K562 (cell line): Measurements from ENCODE around the gene PDE2A. TPM values are rescaled to one million over a fixed set of nuclear protein-coding genes. Genes with fewer than 3 reads are reported as not detected.
A peak's percentile ranks its signal among the peaks of the same experiment; 100 is the strongest.

Source experiments
- ATAC-seq: fragments of 200-7000 bp; cut with Tn5 transposase; 3 replicates; pipeline ENCODE4 v1.9.1; 2020; ENCODE audit warnings: moderate library complexity
- BruUV-seq: library from RNA; stranded (reverse); fragments of 400-500 nt; replicated peaks from 2 replicates; lab custom pipeline; 2021; lab: Mats Ljungman, UMichigan
- CTCF ChIA-PET: fragments of 300-600 bp; formaldehyde crosslinking; extraction: SDS; loops from one replicate; lab custom pipeline; 2021; ENCODE audit warnings: low intra/inter-chr PET ratio; lab: Yijun Ruan, JAX
- POLR2A ChIA-PET: fragments of 300-600, 350-650 bp; sonication (Branson Sonifier 250); formaldehyde crosslinking; extraction: SDS; loops from one replicate; lab custom pipeline; 2021; ENCODE audit warnings: antibody characterized with exemption, inconsistent platforms; lab: Yijun Ruan, JAX
- DNase-seq, 4 experiments: peaks; one replicate each; pipeline versions ENCODE4 v3.0.0 to v3.0.0-alpha.2; 2011 to 2018; ENCODE audit warnings: low spot score in 3 of 4, mixed read lengths in 3 of 4; ENCODE audit errors: extremely low read depth in 1 of 4
- FAIRE-seq: peaks from 2 replicates; lab custom pipeline; 2011; peaks lifted over from hg19 to GRCh38; lab: Jason Lieb, UNC
- H2AFZ ChIP-seq: 2 replicates; pipeline ENCODE4 v1.6.0; 2011; ENCODE audit warnings: low read depth, low read length, control low read depth, inconsistent platforms
- H3K27ac ChIP-seq: fragments of 200-600 bp; 3 replicates; pipeline ENCODE4 v1.8.0; 2011; ENCODE audit warnings: low read depth, mild to moderate bottlenecking, control low read depth, inconsistent platforms, low read length, moderate library complexity, mixed read lengths; ENCODE audit errors: extremely low read depth
- H3K27me3 ChIP-seq, 2 experiments: fragments of 300-600 bp in 1 of 2; 2 replicates in 1 of 2; 3 replicates in 1 of 2; pipeline versions ENCODE4 v1.6.0 to v1.8.0; 2011; ENCODE audit warnings: inconsistent platforms in 2 of 2, low read length in 2 of 2, mild to moderate bottlenecking in 1 of 2, mixed read lengths in 1 of 2, moderate library complexity in 1 of 2; ENCODE audit not compliant: control insufficient read depth in 2 of 2, insufficient read depth in 2 of 2
- H3K36me3 ChIP-seq: fragments of 300-600 bp; 3 replicates; pipeline ENCODE4 v1.8.0; 2011; ENCODE audit warnings: mild to moderate bottlenecking, low read length, inconsistent platforms; ENCODE audit not compliant: control insufficient read depth, insufficient read depth
- H3K4me1 ChIP-seq, 2 experiments: fragments of 200-600 bp in 1 of 2; replicated peaks in 1 of 2; 2 replicates in 1 of 2; 3 replicates in 1 of 2; pipeline versions ENCODE4 v1.5.1 to v1.8.0; 2011; ENCODE audit warnings: inconsistent platforms in 2 of 2, low read length in 2 of 2, mild to moderate bottlenecking in 1 of 2, mixed read lengths in 1 of 2, moderate library complexity in 1 of 2; ENCODE audit not compliant: control insufficient read depth in 2 of 2, insufficient read depth in 2 of 2
- H3K4me2 ChIP-seq: 2 replicates; pipeline ENCODE4 v1.6.1; 2011; ENCODE audit warnings: low read length, control low read depth, inconsistent platforms, mixed read lengths; ENCODE audit not compliant: insufficient read depth
- H3K4me3 ChIP-seq: fragments of 200-600 bp; sonication (generic), shearing (Covaris generic); 2 replicates; pipeline ENCODE4 v1.5.1; 2016; ENCODE audit warnings: control low read depth, inconsistent platforms
- H3K79me2 ChIP-seq: fragments of 200-600 bp; 3 replicates; pipeline ENCODE4 v1.8.0; 2011; ENCODE audit warnings: low read length, inconsistent platforms; ENCODE audit not compliant: control insufficient read depth, insufficient read depth
- H3K9ac ChIP-seq, 2 experiments: 2 replicates each; pipeline versions ENCODE4 v1.6.0 to v1.6.1; 2011; ENCODE audit warnings: low read depth in 2 of 2, low read length in 2 of 2, control low read depth in 1 of 2, inconsistent platforms in 1 of 2, mild to moderate bottlenecking in 1 of 2, mixed read lengths in 1 of 2; ENCODE audit not compliant: insufficient read depth in 1 of 2
- H3K9me1 ChIP-seq: one replicate; pipeline ENCODE4 v1.6.0; 2011; ENCODE audit warnings: inconsistent platforms, mild to moderate bottlenecking, low read length, moderate library complexity; ENCODE audit not compliant: control insufficient read depth, insufficient read depth
- H3K9me3 ChIP-seq: replicated peaks from 2 replicates; pipeline ENCODE4 v1.5.1; 2011; ENCODE audit warnings: low read depth, low read length, inconsistent platforms; ENCODE audit not compliant: control insufficient read depth, insufficient read depth
- H4K20me1 ChIP-seq: replicated peaks from 2 replicates; pipeline ENCODE4 v1.6.1; 2011; ENCODE audit warnings: low read length, inconsistent platforms, mixed read lengths; ENCODE audit not compliant: control insufficient read depth, insufficient read depth
- ELF4 ChIP-seq: fragments of 450-650 bp; formaldehyde crosslinking; IDR thresholded peaks from 2 replicates; pipeline ENCODE4 v1.4.0; 2022; ENCODE audit warnings: missing genetic modification characterization
- KAT7 ChIP-seq: sonication (generic); formaldehyde crosslinking; IDR thresholded peaks from 2 replicates; pipeline ENCODE4 v1.8.0; 2022; ENCODE audit warnings: missing genetic modification reagents, mild to moderate bottlenecking, borderline replicate concordance
- PYGO2 ChIP-seq: fragments of 450-650 bp; IDR thresholded peaks from 2 replicates; pipeline ENCODE4 v1.6.1; 2016; ENCODE audit warnings: mild to moderate bottlenecking, missing genetic modification characterization, moderate library complexity, missing compliant biosample characterization
- SAP30 ChIP-seq: fragments of 200-600 bp; sonication (generic); IDR thresholded peaks from 2 replicates; pipeline ENCODE4 v1.6.1; 2012; ENCODE audit warnings: borderline replicate concordance, low read depth, mild to moderate bottlenecking, moderate library complexity, low read length, control low read depth, inconsistent platforms; ENCODE audit not compliant: insufficient read depth, poor library complexity, severe bottlenecking
- YY1 ChIP-seq, 3 experiments: IDR thresholded peaks; 2 replicates each; pipeline ENCODE4 v1.6.1; 2011; ENCODE audit warnings: low read length in 2 of 3, mild to moderate bottlenecking in 2 of 3, moderate library complexity in 2 of 3, borderline replicate concordance in 1 of 3, control low read depth in 1 of 3, low read depth in 1 of 3; ENCODE audit not compliant: insufficient read depth in 3 of 3, insufficient replicate concordance in 2 of 3, control insufficient read depth in 1 of 3, insufficient read length in 1 of 3; ENCODE audit errors: extremely low read depth in 1 of 3
- WGBS: fragments of 100-300 bp; shearing (Covaris generic); methylation state at CpG from one replicate; pipeline ENCODE4 v1.1.6; 2016; ENCODE audit warnings: low coverage, mixed read lengths; ENCODE audit not compliant: insufficient coverage; ENCODE audit errors: missing lambda C conversion rate; 5-methylcytosine and 5-hydroxymethylcytosine counted together
- in situ Hi-C: fragments of 300-500 bp; cut with MboI; formaldehyde crosslinking; loops from 4 replicates; pipeline ENCODE4 v1.15.0; 2018; ENCODE audit warnings: inconsistent platforms, mixed read lengths
- intact Hi-C: fragments of 100-400 bp; cut with micrococcal nuclease; formaldehyde crosslinking; loops from 2 replicates; pipeline ENCODE4 v1.14.2; 2022
- polyA plus RNA-seq, 8 experiments: library from polyadenylated mRNA; depleted of rRNA in 4 of 8; stranded (reverse) in 5 of 8; unstranded in 3 of 8; fragments of >200 nt; fragmentation: Nextera tagmentation in 2 of 8; fragmentation: Illumina TruSeq in 1 of 8; extraction: Ambion mirVana in 2 of 8; extraction: Trizol in 1 of 8; gene quantifications; 2 replicates each; pipeline versions ENCODE4 v1.2.1 to v1.2.3, GENCODE V29; 2011 to 2014; ENCODE audit warnings: inconsistent platforms in 1 of 8, missing spikeins in 1 of 8
- total RNA-seq, 7 experiments: library from RNA; depleted of rRNA in 6 of 7; stranded (reverse); fragments of >200 nt in 6 of 7; fragmentation: Illumina TruSeq in 2 of 7; extraction: Trizol in 2 of 7; gene quantifications; 2 replicates each; pipeline versions ENCODE4 v1.2.1 to v1.2.3, GENCODE V29; 2011 to 2021; ENCODE audit warnings: low replicate concordance in 1 of 7
- TF ChIP-seq, protein P1 (sequence below): sonication (generic); formaldehyde crosslinking; IDR thresholded peaks from 2 replicates; pipeline ENCODE4 v1.8.1; 2023; ENCODE audit warnings: mild to moderate bottlenecking, missing genetic modification reagents

PDE2A gene
- total and polyA plus RNA-seq, 9 of the 15 experiments (the other 6 are each of a cell fraction or from before 2014, with no cell fraction given), result 0.07 to 15.2 (median 1.6) TPM; not detected in 1

GRCh38 chr11:72712841-72713240 is 38.6 kb upstream of the PDE2A start:
- FAIRE-seq (no peak), DNase-seq (no peak), ATAC-seq (no peak)
- Histone ChIP-seq H3K79me2 (no peaks in the 10 kb centered on the region; the same call in 2 of the 3 replicates), H3K27me3 (no peaks in the 10 kb centered on the region), H4K20me1 (no peaks in the 10 kb centered on the region), H3K9me3 (no peaks in the 10 kb centered on the region), H3K27ac (no peak overlapping the region), H3K9ac (peak overlapping the region in 1 of 2 experiments; percentile 36; a peak in 2 of 4 replicates), H3K9me1 (no peaks in the 10 kb centered on the region), H3K4me3 (no peak overlapping the region), H2AFZ (no peak overlapping the region), H3K4me1 (peaks cover 0 to 19% of the 10 kb centered on the region in 2 experiments; a peak in 2 of 5 replicates), H3K4me2 (no peak overlapping the region), H3K36me3 (peaks cover 72% of the 10 kb centered on the region; the same call in 2 of the 3 replicates)
- intact Hi-C loops, result no loop called here
- TF ChIP-seq, protein P1, sequence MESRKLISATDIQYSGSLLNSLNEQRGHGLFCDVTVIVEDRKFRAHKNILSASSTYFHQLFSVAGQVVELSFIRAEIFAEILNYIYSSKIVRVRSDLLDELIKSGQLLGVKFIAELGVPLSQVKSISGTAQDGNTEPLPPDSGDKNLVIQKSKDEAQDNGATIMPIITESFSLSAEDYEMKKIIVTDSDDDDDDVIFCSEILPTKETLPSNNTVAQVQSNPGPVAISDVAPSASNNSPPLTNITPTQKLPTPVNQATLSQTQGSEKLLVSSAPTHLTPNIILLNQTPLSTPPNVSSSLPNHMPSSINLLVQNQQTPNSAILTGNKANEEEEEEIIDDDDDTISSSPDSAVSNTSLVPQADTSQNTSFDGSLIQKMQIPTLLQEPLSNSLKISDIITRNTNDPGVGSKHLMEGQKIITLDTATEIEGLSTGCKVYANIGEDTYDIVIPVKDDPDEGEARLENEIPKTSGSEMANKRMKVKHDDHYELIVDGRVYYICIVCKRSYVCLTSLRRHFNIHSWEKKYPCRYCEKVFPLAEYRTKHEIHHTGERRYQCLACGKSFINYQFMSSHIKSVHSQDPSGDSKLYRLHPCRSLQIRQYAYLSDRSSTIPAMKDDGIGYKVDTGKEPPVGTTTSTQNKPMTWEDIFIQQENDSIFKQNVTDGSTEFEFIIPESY (CRISPR knock-in tag), result no peak
- no peak for TF ChIP-seq PYGO2 (tag)
- TF ChIP-seq KAT7 (CRISPR knock-in tag), result no peak
- no peak for TF ChIP-seq ELF4 (CRISPR knock-in tag)
- no peak for TF ChIP-seq YY1 (IDR thresholded peaks at IDR 0.05; ENCODE audit: borderline replicate concordance in 1 of 3, control insufficient read depth in 1 of 3, extremely low read depth in 1 of 3, insufficient read depth in 3 of 3, insufficient read length in 1 of 3, insufficient replicate concordance in 2 of 3, low read depth in 1 of 3, low read length in 2 of 3)
- no peak for TF ChIP-seq SAP30
- ChIA-PET CTCF (no interaction called here), POLR2A (no interaction called here)
- in situ Hi-C loops, result no loop called here
- no TSS peak for BruUV-seq
- 90% methylated on average over 7 of the region's 10 CpGs for WGBS
